Measurements from ENCODE around the gene HTN1.
"Not testable (repeated sequence)": the region's sequence is repeated elsewhere in the genome, so short reads cannot be mapped to it uniquely, and the experiment has no call there.

GRCh38 chr4:70056534-70056933, 6.3 kb downstream of the HTN1 start:
- not testable (repeated sequence) for TF ChIP-seq POLR2AphosphoS5 (IDR thresholded peaks at IDR 0.05; ENCODE audit: borderline replicate concordance, low read depth, low read length); EZH2 (IDR thresholded peaks at IDR 0.05); FOXP2 (optimal IDR thresholded peaks at IDR 0.05; ENCODE audit: control extremely low read depth, extremely low read length, insufficient read depth)

Data from SK-N-MC (cell line).